OCI-LY1 (cell line): Measurements from ENCODE around the gene ANKS3.

ENCODE experiments used
- H2AFZ ChIP-seq: fragments of 200-600 bp; sonication (generic), shearing (Covaris generic); 2 replicates; pipeline ENCODE4 v1.6.0; 2014; ENCODE audit warnings: antibody characterized with exemption, mild to moderate bottlenecking, low read length
- H3F3A ChIP-seq: fragments of 200-600 bp; sonication (generic), shearing (Covaris generic); 2 replicates; pipeline ENCODE4 v1.6.0; 2014; ENCODE audit warnings: mild to moderate bottlenecking, antibody characterized with exemption, low read length, moderate library complexity; ENCODE audit not compliant: insufficient read depth
- H3K27ac ChIP-seq: fragments of 200-600 bp; sonication (generic); 2 replicates; pipeline ENCODE4 v1.5.1; 2014; ENCODE audit warnings: low read length, mixed run types, mild to moderate bottlenecking, low read depth; ENCODE audit not compliant: poor library complexity, severe bottlenecking
- H3K27me3 ChIP-seq: fragments of 200-600 bp; sonication (generic); 2 replicates; pipeline ENCODE4 v1.6.0; 2014; ENCODE audit warnings: antibody characterized with exemption, mild to moderate bottlenecking, low read length, moderate library complexity; ENCODE audit not compliant: insufficient read depth
- H3K36me3 ChIP-seq: fragments of 200-600 bp; sonication (generic); 2 replicates; pipeline ENCODE4 v1.6.1; 2014; ENCODE audit warnings: mild to moderate bottlenecking, antibody characterized with exemption, low read length, moderate library complexity, mixed read lengths; ENCODE audit not compliant: insufficient read depth
- H3K4me1 ChIP-seq: fragments of 200-600 bp; sonication (generic); 2 replicates; pipeline ENCODE4 v1.5.1; 2014; ENCODE audit warnings: mild to moderate bottlenecking, low read length, moderate library complexity; ENCODE audit not compliant: insufficient read depth, severe bottlenecking
- H3K4me2 ChIP-seq: fragments of 200-600 bp; sonication (generic), shearing (Covaris generic); 2 replicates; pipeline ENCODE4 v1.6.1; 2014; ENCODE audit warnings: low read length
- H3K4me3 ChIP-seq: fragments of 200-600 bp; sonication (generic); 2 replicates; pipeline ENCODE4 v1.5.1; 2014; ENCODE audit warnings: low read length, low read depth, mild to moderate bottlenecking, mixed read lengths; ENCODE audit not compliant: poor library complexity, severe bottlenecking
- H3K79me2 ChIP-seq: fragments of 200-600 bp; shearing (Covaris generic); 2 replicates; pipeline ENCODE4 v1.6.1; 2016; ENCODE audit warnings: mixed run types, low read length, mixed read lengths; ENCODE audit not compliant: insufficient read depth
- H3K9ac ChIP-seq: fragments of 200-600 bp; sonication (generic), shearing (Covaris generic); 2 replicates; pipeline ENCODE4 v1.6.1; 2014; ENCODE audit warnings: mild to moderate bottlenecking, low read length, mixed read lengths
- H3K9me2 ChIP-seq: fragments of 200-600 bp; sonication (generic), shearing (Covaris generic); 2 replicates; pipeline ENCODE4 v1.6.1; 2014; ENCODE audit warnings: low read depth, mild to moderate bottlenecking, low read length, mixed read lengths
- H3K9me3 ChIP-seq: fragments of 200-600 bp; shearing (Covaris generic); 2 replicates; pipeline ENCODE4 v1.6.1; 2014; ENCODE audit warnings: low read length, mixed read lengths
- H4K20me1 ChIP-seq: fragments of 200-600 bp; sonication (generic), shearing (Covaris generic); 2 replicates; pipeline ENCODE4 v1.6.0; 2016; ENCODE audit warnings: mild to moderate bottlenecking, low read length; ENCODE audit not compliant: insufficient read depth
- EZH2 ChIP-seq: fragments of 200-600 bp; sonication (generic), shearing (Covaris generic); IDR thresholded peaks from 2 replicates; pipeline ENCODE4 v1.8.0; 2017; ENCODE audit warnings: borderline replicate concordance, mixed run types, mild to moderate bottlenecking, antibody characterized with exemption, low read length, moderate library complexity, mixed read lengths
- TF ChIP-seq, protein P1 (sequence below): fragments of 200-600 bp; sonication (generic), shearing (Covaris generic); IDR thresholded peaks from 2 replicates; pipeline ENCODE4 v1.5.1; 2017; ENCODE audit warnings: mild to moderate bottlenecking, antibody characterized with exemption, low read length, moderate library complexity, mixed read lengths

Gene ANKS3

DNA sequence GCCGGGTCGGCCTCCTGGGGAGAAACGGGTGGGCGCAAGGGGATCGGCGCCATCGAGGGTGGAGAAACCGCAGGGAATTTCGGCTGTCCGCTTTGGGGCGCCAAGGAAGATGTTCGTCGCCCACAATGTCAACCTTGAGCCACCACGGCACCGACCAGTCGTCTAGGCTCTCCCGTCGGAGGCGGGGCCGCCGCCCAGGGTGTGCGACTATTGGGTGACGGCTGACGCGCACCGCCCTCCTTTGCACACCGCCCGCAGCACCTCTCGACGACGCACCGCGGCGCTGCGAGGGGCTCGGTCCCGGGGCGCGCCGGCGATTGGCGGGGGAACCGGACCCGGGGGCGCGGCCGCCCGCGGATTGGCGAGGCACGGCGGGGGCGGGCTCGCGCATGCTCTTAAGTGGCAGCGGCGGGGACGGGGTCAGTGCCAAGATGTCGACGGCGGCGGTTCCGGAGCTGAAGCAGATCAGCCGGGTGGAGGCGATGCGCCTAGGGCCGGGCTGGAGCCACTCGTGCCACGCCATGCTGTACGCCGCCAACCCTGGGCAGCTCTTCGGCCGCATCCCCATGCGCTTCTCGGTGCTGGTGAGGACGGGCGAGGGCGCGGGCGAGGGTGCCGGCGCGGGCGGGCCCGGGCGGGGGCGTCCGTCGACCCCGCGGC is 40.6 kb downstream of the ANKS3 start, which contains the start of gene NUDT16L1:
Gene NUDT16L1 (plus strand): TSS at position 267 of the 660 bp plus-strand sequence. CDS start 165 bp downstream, at position 432.
- Histone ChIP-seq H3K79me2 (no peaks in the 10 kb centered on the region), H3K4me1 (peaks cover 21% of the 10 kb centered on the region), H3K36me3 (peaks cover 31% of the 10 kb centered on the region; the same call in 1 of the 2 replicates), H3K4me2 (peak within 1 kb of the TSS; percentile 91), H2AFZ (no peak within 1 kb of the TSS), H3K4me3 (peak within 1 kb of the TSS; percentile 85), H4K20me1 (no peaks in the 10 kb centered on the region), H3K9me3 (no peaks in the 10 kb centered on the region), H3F3A (no peaks in the 10 kb centered on the region; the same call in 1 of the 2 replicates), H3K9ac (peak within 1 kb of the TSS; percentile 85), H3K27ac (peak within 1 kb of the TSS; percentile 28), H3K9me2 (no peaks in the 10 kb centered on the region), H3K27me3 (no peaks in the 10 kb centered on the region)
- TF ChIP-seq EZH2: no peak
- TF ChIP-seq, protein P1, sequence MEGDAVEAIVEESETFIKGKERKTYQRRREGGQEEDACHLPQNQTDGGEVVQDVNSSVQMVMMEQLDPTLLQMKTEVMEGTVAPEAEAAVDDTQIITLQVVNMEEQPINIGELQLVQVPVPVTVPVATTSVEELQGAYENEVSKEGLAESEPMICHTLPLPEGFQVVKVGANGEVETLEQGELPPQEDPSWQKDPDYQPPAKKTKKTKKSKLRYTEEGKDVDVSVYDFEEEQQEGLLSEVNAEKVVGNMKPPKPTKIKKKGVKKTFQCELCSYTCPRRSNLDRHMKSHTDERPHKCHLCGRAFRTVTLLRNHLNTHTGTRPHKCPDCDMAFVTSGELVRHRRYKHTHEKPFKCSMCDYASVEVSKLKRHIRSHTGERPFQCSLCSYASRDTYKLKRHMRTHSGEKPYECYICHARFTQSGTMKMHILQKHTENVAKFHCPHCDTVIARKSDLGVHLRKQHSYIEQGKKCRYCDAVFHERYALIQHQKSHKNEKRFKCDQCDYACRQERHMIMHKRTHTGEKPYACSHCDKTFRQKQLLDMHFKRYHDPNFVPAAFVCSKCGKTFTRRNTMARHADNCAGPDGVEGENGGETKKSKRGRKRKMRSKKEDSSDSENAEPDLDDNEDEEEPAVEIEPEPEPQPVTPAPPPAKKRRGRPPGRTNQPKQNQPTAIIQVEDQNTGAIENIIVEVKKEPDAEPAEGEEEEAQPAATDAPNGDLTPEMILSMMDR: peak; percentile 14; the same call in 1 of the 2 replicates

DNA sequence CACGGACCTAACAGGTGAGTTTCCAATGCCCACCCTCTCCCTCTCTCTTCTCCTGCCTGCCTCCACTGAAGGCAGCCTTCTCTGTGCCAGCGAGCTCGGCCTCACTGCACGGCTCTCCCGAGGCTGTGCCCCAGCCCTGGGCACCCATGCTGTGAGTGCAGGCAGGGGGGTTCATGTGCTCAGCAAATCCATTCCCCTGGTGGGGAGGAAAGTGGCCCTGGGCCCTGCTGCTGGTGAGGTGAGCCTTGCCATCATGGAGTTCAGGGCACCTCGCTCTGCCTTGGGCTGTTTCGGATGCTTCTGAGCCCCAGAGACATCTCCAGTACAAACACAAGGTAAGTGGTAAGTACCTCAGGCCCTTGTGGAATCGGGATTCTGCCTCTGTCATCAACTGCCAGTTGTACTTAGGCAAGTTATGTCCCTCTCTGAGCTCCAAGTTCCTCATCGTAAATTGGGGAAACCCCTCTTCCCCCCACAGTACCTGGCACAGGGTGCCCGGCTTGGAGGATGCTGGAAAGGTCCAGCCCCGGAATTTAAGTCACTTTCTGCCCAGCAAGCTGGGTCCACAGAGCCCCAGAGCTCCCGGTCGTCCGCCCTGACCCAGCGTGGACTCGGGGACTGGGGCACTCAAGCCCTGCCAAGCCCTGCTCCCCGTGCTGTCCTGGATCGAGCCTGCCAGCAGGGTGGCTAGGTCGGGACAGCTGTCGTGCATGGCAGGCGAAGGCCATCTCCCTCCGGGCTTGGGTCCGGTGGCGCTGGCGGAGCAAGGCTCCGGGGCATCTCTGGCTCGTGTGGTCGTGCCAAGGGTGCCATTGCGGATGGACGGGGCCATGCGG is 41.4 kb downstream of the ANKS3 start:
- Histone ChIP-seq H3K9me3 (no peaks in the 10 kb centered on the region), H3K27me3 (no peaks in the 10 kb centered on the region), H3K4me3 (peak overlapping the region; percentile 85), H3K79me2 (no peaks in the 10 kb centered on the region), H2AFZ (no peak overlapping the region), H3K27ac (no peak overlapping the region), H3K9me2 (no peaks in the 10 kb centered on the region), H4K20me1 (no peaks in the 10 kb centered on the region), H3K4me2 (peak overlapping the region; percentile 91), H3K9ac (peak overlapping the region; percentile 73), H3K4me1 (peaks cover 21% of the 10 kb centered on the region), H3F3A (no peaks in the 10 kb centered on the region; the same call in 1 of the 2 replicates), H3K36me3 (peaks cover 25% of the 10 kb centered on the region; the same call in 1 of the 2 replicates)
- TF ChIP-seq, protein P1: no peak
- TF ChIP-seq EZH2: no peak

DNA sequence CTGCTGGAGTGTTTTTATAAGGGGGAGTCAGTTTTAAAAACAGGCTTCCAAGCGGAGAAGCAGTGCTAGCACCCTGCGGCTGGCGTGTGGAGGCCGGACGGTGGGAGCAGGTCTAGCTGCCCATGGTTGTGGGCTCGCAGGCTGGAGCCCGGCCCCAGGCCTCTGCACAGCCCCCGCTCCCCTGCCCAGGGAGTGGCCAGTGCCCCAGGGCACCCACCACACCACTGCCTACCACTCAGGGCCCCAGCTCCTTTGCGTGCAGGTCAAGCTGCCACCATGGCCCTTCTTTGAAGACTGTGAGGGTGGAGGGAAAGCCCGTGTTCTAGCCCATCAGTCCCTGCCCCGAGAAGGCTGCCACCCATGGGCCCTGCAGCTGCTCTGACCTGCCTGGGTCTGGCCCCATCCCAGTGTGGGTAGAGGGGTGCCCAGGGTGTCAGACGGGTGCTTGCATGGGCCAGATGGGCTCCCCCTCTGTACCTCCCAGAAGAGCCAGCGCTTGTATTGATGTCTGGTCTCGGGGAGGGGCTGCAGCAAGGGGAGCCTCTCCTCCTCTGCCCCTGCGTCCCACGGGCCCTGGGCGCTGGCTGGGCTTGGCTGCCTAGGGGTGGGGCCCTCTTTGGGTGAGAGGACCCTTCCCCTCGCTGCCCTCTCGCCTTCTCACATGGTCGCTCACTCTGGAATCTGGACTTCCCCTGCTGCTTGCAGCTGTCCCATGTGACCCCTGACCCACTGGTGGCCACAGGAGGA is 42.2 kb downstream of the ANKS3 start:
- Histone ChIP-seq H3K4me2 (no peak overlapping the region), H3K36me3 (peaks cover 20% of the 10 kb centered on the region; the same call in 1 of the 2 replicates), H2AFZ (no peak overlapping the region), H3K4me3 (no peak overlapping the region), H3K79me2 (no peaks in the 10 kb centered on the region), H3K9me2 (no peaks in the 10 kb centered on the region), H3K27ac (no peak overlapping the region), H3K9ac (no peak overlapping the region; the same call in 1 of the 2 replicates), H4K20me1 (no peaks in the 10 kb centered on the region), H3F3A (no peaks in the 10 kb centered on the region; the same call in 1 of the 2 replicates), H3K27me3 (no peaks in the 10 kb centered on the region), H3K4me1 (peaks cover 21% of the 10 kb centered on the region), H3K9me3 (no peaks in the 10 kb centered on the region)
- TF ChIP-seq, protein P1: no peak
- no peak for TF ChIP-seq EZH2
